Uterus (tissue), 2 donors: Measurements from ENCODE around the gene DNAJC18.

Experiments
- POLR2A ChIP-seq, 2 donors: fragments of 450-650 bp; IDR thresholded peaks; one replicate each; pipeline ENCODE4 v1.6.1; 2016; ENCODE audit warnings: antibody characterized with exemption in 2 of 2, mild to moderate bottlenecking in 1 of 2, moderate library complexity in 1 of 2
- TF ChIP-seq, protein P1 (sequence below), 4 experiments: fragments of 200-600 bp in 2 of 4; fragments of 450-650 bp in 2 of 4; sonication (generic) in 2 of 4; IDR thresholded peaks; one replicate each; pipeline ENCODE4 v1.5.1; 2016 to 2019; ENCODE audit warnings: antibody characterized with exemption in 4 of 4, mild to moderate bottlenecking in 2 of 4, moderate library complexity in 1 of 4

DNA sequence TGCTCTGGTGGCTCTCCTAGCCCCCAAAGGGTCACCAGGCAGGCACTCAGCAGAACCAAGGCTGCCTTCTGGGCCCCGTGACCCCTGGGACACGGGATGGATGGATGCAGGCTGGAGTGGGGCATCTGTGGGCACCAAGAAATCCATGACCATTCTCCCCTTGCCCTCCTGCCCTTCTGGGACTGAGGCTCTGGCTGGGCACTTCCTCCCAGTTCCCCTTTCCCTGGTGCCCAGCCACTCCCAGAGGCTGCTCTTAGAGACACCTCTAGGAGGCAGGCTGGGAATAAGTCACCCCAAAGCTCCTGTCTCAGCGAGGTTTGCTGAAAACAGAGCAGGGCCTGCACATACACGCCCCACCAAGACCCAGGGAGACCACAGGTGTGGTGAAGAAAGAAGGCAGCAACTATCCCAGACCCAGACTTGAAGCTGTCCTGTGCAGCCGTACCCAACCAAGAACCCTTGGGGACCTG, 42.3 kb upstream of the DNAJC18 start:
- TF ChIP-seq, protein P1, sequence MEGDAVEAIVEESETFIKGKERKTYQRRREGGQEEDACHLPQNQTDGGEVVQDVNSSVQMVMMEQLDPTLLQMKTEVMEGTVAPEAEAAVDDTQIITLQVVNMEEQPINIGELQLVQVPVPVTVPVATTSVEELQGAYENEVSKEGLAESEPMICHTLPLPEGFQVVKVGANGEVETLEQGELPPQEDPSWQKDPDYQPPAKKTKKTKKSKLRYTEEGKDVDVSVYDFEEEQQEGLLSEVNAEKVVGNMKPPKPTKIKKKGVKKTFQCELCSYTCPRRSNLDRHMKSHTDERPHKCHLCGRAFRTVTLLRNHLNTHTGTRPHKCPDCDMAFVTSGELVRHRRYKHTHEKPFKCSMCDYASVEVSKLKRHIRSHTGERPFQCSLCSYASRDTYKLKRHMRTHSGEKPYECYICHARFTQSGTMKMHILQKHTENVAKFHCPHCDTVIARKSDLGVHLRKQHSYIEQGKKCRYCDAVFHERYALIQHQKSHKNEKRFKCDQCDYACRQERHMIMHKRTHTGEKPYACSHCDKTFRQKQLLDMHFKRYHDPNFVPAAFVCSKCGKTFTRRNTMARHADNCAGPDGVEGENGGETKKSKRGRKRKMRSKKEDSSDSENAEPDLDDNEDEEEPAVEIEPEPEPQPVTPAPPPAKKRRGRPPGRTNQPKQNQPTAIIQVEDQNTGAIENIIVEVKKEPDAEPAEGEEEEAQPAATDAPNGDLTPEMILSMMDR (IDR thresholded peaks at IDR 0.05): peak in 3 of 4 experiments; percentile 4 to 42 (median 16)
- no peak for TF ChIP-seq POLR2A (IDR thresholded peaks at IDR 0.05)
